ENCODE measurements around the gene ELOVL5. TPM values are rescaled to one million over a fixed set of nuclear protein-coding genes. Genes with fewer than 3 reads are reported as not detected.

ELOVL5 gene
- total RNA-seq, 1 donor from 2014 or later = 52.8 TPM

DNA sequence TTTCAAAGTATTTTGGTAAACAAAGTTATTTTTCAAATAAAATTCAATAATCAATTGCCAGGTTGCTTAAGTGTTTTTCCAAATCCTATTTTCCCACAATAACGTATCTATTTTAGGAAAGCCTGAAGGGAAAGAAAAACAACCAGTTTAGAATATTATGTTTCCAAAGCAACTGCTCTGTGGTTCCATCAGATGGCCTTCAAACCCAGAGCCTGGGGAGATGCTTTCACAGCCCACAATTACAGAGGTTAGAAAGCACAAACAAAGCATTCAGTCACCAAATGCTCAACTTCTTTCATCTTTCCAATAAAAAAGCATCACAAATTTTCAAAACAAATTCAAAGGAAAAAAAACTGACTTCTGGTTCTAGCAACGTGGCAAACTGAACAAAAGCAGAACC lies 66.0 kb downstream of the ELOVL5 start:
- no peaks in the 10 kb centered on the region for H3K27me3 ChIP-seq (ENCODE audit: insufficient read depth, low read length)
- H3K27ac Mint-ChIP-seq (ENCODE audit: unreplicated experiment) = peak overlapping the region; percentile 60
- no peak overlapping the region for H3K4me3 Mint-ChIP-seq (ENCODE audit: unreplicated experiment)
- H3K4me2 ChIP-seq (ENCODE audit: low read length) = no peak overlapping the region
- H3K9me3 ChIP-seq (ENCODE audit: insufficient read depth, low read depth, low read length) = no peaks in the 10 kb centered on the region
- peak overlapping the region; percentile 43 for H3K27ac ChIP-seq (ENCODE audit: low read depth, low read length)
- H3K9me3 Mint-ChIP-seq (ENCODE audit: unreplicated experiment) = no peaks in the 10 kb centered on the region
- no peak overlapping the region for H3K4me3 ChIP-seq (ENCODE audit: insufficient read depth, low read depth, low read length)
- peaks cover 3% of the 10 kb centered on the region for H3K4me1 ChIP-seq (ENCODE audit: insufficient read depth, low read length)
- no peaks in the 10 kb centered on the region for H3K27me3 Mint-ChIP-seq (ENCODE audit: low read depth, unreplicated experiment)
- H3K4me1 Mint-ChIP-seq (ENCODE audit: low read depth, unreplicated experiment) = peaks cover 18% of the 10 kb centered on the region
- H3K9ac ChIP-seq (ENCODE audit: low read length) = peak overlapping the region; percentile 35
- TF ChIP-seq, protein P1, sequence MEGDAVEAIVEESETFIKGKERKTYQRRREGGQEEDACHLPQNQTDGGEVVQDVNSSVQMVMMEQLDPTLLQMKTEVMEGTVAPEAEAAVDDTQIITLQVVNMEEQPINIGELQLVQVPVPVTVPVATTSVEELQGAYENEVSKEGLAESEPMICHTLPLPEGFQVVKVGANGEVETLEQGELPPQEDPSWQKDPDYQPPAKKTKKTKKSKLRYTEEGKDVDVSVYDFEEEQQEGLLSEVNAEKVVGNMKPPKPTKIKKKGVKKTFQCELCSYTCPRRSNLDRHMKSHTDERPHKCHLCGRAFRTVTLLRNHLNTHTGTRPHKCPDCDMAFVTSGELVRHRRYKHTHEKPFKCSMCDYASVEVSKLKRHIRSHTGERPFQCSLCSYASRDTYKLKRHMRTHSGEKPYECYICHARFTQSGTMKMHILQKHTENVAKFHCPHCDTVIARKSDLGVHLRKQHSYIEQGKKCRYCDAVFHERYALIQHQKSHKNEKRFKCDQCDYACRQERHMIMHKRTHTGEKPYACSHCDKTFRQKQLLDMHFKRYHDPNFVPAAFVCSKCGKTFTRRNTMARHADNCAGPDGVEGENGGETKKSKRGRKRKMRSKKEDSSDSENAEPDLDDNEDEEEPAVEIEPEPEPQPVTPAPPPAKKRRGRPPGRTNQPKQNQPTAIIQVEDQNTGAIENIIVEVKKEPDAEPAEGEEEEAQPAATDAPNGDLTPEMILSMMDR (IDR thresholded peaks at IDR 0.05; ENCODE audit: insufficient read depth, low read depth, low read length) = no peak
- no peak for DNase-seq (ENCODE audit: low read depth)
- peaks cover 8% of the 10 kb centered on the region for H3K36me3 ChIP-seq (ENCODE audit: insufficient read depth, low read length)
- H2AFZ ChIP-seq (ENCODE audit: low read depth, low read length) = no peak overlapping the region
- H4K20me1 ChIP-seq (ENCODE audit: insufficient read depth, low read length) = peaks cover 31% of the 10 kb centered on the region
- no peak for FAIRE-seq
- peaks cover 35% of the 10 kb centered on the region for H3K79me2 ChIP-seq (ENCODE audit: insufficient read depth, low read length)
- no peaks in the 10 kb centered on the region for H3K36me3 Mint-ChIP-seq (ENCODE audit: low read depth, unreplicated experiment)

- Mint-ChIP-seq H3K36me3 (ENCODE audit: low read depth, unreplicated experiment) (no peaks in the 10 kb centered on the region), H3K4me1 (ENCODE audit: low read depth, unreplicated experiment) (peaks cover 13% of the 10 kb centered on the region), H3K9me3 (ENCODE audit: unreplicated experiment) (no peaks in the 10 kb centered on the region), H3K27ac (ENCODE audit: unreplicated experiment) (peak overlapping the region; percentile 60), H3K4me3 (ENCODE audit: unreplicated experiment) (no peak overlapping the region), H3K27me3 (ENCODE audit: low read depth, unreplicated experiment) (no peaks in the 10 kb centered on the region)
- Histone ChIP-seq H3K27ac (ENCODE audit: low read depth, low read length) (peak overlapping the region; percentile 43), H4K20me1 (ENCODE audit: insufficient read depth, low read length) (peaks cover 31% of the 10 kb centered on the region), H3K4me1 (ENCODE audit: insufficient read depth, low read length) (no peaks in the 10 kb centered on the region), H3K4me2 (ENCODE audit: low read length) (no peak overlapping the region), H3K79me2 (ENCODE audit: insufficient read depth, low read length) (peaks cover 35% of the 10 kb centered on the region), H3K4me3 (ENCODE audit: insufficient read depth, low read depth, low read length) (no peak overlapping the region), H3K9ac (ENCODE audit: low read length) (peak overlapping the region; percentile 35), H3K9me3 (ENCODE audit: insufficient read depth, low read depth, low read length) (no peaks in the 10 kb centered on the region), H3K27me3 (ENCODE audit: insufficient read depth, low read length) (no peaks in the 10 kb centered on the region), H2AFZ (ENCODE audit: low read depth, low read length) (no peak overlapping the region), H3K36me3 (ENCODE audit: insufficient read depth, low read length) (peaks cover 6% of the 10 kb centered on the region)
- DNase-seq (ENCODE audit: low read depth) (no peak), FAIRE-seq (no peak)
- TF ChIP-seq EZH2 (IDR thresholded peaks at IDR 0.05; ENCODE audit: insufficient read depth, low read length) = no peak
- TF ChIP-seq, protein P1 (IDR thresholded peaks at IDR 0.05; ENCODE audit: insufficient read depth, low read depth, low read length) = no peak
Observed at GRCh38 chr6:53282234-53282633, 66.5 kb downstream of the ELOVL5 start.

DNA sequence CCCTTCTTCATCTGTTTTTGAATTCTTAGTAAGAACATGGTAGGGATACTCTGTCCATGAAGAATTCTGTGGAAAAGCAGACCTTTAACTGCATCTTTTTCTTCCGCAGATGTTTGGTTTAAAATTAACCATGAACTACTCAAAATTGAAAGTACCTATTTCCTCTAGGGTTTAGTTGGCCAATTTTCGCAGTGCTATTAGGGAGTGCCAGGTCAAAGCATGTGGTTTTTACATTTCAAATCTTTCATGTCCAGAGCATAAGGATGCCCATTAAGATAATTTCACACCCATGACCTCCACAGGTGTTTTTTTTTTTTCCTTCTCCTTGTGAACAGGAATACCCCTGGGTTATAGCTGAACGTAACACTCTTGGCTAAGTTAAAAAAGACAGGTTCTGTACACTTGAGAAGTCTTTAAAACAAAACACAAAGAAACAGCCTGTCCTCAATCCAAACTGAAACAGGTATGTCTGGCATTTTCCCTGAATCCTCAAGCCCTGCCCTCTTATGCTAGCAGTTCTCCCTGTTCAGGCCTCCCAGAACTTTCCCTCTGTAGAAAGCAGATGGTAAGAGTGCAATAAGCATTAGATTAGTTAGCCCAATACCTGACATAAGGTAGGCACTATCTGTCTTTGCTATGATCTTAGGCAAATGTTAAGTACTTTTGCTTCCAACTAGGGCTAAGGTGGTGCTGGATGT lies 67.1 kb downstream of the ELOVL5 start:
- peaks cover 4% of the 10 kb centered on the region for H3K36me3 ChIP-seq (ENCODE audit: insufficient read depth, low read length)
- FAIRE-seq = no peak
- no peaks in the 10 kb centered on the region for H3K4me1 ChIP-seq (ENCODE audit: insufficient read depth, low read length)
- TF ChIP-seq, protein P1 (IDR thresholded peaks at IDR 0.05; ENCODE audit: insufficient read depth, low read depth, low read length) = no peak
- no peak for TF ChIP-seq EZH2 (IDR thresholded peaks at IDR 0.05; ENCODE audit: insufficient read depth, low read length)
- Mint-ChIP-seq H3K9me3 (ENCODE audit: unreplicated experiment) (no peaks in the 10 kb centered on the region), H3K4me3 (ENCODE audit: unreplicated experiment) (no peak overlapping the region), H3K36me3 (ENCODE audit: low read depth, unreplicated experiment) (no peaks in the 10 kb centered on the region), H3K4me1 (ENCODE audit: low read depth, unreplicated experiment) (peaks cover 10% of the 10 kb centered on the region), H3K27ac (ENCODE audit: unreplicated experiment) (peak overlapping the region; percentile 60), H3K27me3 (ENCODE audit: low read depth, unreplicated experiment) (no peaks in the 10 kb centered on the region)
- no peak overlapping the region for H3K4me2 ChIP-seq (ENCODE audit: low read length)
- H3K27me3 ChIP-seq (ENCODE audit: insufficient read depth, low read length) = no peaks in the 10 kb centered on the region
- no peak for DNase-seq (ENCODE audit: low read depth)
- H3K9me3 ChIP-seq (ENCODE audit: insufficient read depth, low read depth, low read length) = no peaks in the 10 kb centered on the region
- peaks cover 32% of the 10 kb centered on the region for H3K79me2 ChIP-seq (ENCODE audit: insufficient read depth, low read length)
- no peak overlapping the region for H3K4me3 ChIP-seq (ENCODE audit: insufficient read depth, low read depth, low read length)
- H3K27ac ChIP-seq (ENCODE audit: low read depth, low read length) = no peak overlapping the region
- no peak overlapping the region for H2AFZ ChIP-seq (ENCODE audit: low read depth, low read length)
- peaks cover 30% of the 10 kb centered on the region for H4K20me1 ChIP-seq (ENCODE audit: insufficient read depth, low read length)
- H3K9ac ChIP-seq (ENCODE audit: low read length) = no peak overlapping the region

Data from astrocyte (in vitro differentiated cells and primary cell).